H1 (cell line): ENCODE measurements around the gene SLC44A1. TPM values are rescaled to one million over a fixed set of nuclear protein-coding genes. Genes with fewer than 3 reads are reported as not detected.

Experiments
- CTCF ChIA-PET: fragments of 300-600 bp; sonication (Branson Sonifier 250); formaldehyde crosslinking; loops from one replicate; lab custom pipeline; 2021; ENCODE audit not compliant: partially characterized antibody; lab: Charles Lee
- POLR2A ChIA-PET: fragments of 300-600 bp; sonication (Branson Sonifier 250); formaldehyde crosslinking; loops from one replicate; lab custom pipeline; 2021; ENCODE audit warnings: inconsistent platforms; ENCODE audit not compliant: partially characterized antibody; lab: Charles Lee
- DNase-seq, 2 experiments: peaks; one replicate each; pipeline versions ENCODE4 v3.0.0 to v3.0.0-alpha.2; 2010 to 2022; ENCODE audit warnings: low spot score in 2 of 2, low read depth in 1 of 2, mixed read lengths in 1 of 2
- FAIRE-seq: peaks from 2 replicates; lab custom pipeline; 2011; peaks lifted over from hg19 to GRCh38; lab: Jason Lieb, UNC
- H2AFZ ChIP-seq: 2 replicates; pipeline ENCODE4 v1.8.1; 2012; ENCODE audit warnings: low read length, inconsistent platforms
- H2AK5ac ChIP-seq: 2 replicates; pipeline ENCODE4 v1.6.1; 2013; ENCODE audit warnings: low read depth, low read length
- H2BK120ac ChIP-seq: replicated peaks from 2 replicates; pipeline ENCODE3; 2013; ENCODE audit warnings: low read depth, low read length, inconsistent platforms
- H2BK12ac ChIP-seq: 2 replicates; pipeline ENCODE4 v1.6.1; 2013; ENCODE audit warnings: low read depth, low read length
- H2BK15ac ChIP-seq: 2 replicates; pipeline ENCODE4 v1.6.1; 2013; ENCODE audit warnings: low read length
- H2BK20ac ChIP-seq: 2 replicates; pipeline ENCODE4 v1.6.1; 2013; ENCODE audit warnings: low read length
- H2BK5ac ChIP-seq: 2 replicates; pipeline ENCODE4 v1.6.1; 2013; ENCODE audit warnings: low read depth, low read length
- H3K14ac ChIP-seq: 2 replicates; pipeline ENCODE4 v1.6.1; 2013; ENCODE audit warnings: inconsistent platforms; ENCODE audit not compliant: insufficient read length
- H3K18ac ChIP-seq: 2 replicates; pipeline ENCODE4 v1.6.1; 2013; ENCODE audit warnings: low read length; ENCODE audit errors: extremely low read depth
- H3K23ac ChIP-seq: 2 replicates; pipeline ENCODE4 v1.6.1; 2013; ENCODE audit warnings: inconsistent platforms; ENCODE audit not compliant: insufficient read length
- H3K23me2 ChIP-seq: 2 replicates; pipeline ENCODE4 v1.6.1; 2013; ENCODE audit warnings: low read depth, low read length
- H3K27ac ChIP-seq: 2 replicates; pipeline ENCODE4 v1.6.1; 2011; ENCODE audit warnings: low read depth, low read length, inconsistent platforms
- H3K27me3 ChIP-seq, 4 experiments: replicated peaks in 1 of 4; 1 replicate in 1 of 4; 2 replicates in 3 of 4; pipeline versions ENCODE4 v1.6.1 to v1.8.1; 2011 to 2013; ENCODE audit warnings: low read length in 3 of 4, mild to moderate bottlenecking in 3 of 4, inconsistent platforms in 2 of 4, mixed read lengths in 2 of 4, moderate library complexity in 1 of 4; ENCODE audit not compliant: control insufficient read depth in 3 of 4, insufficient read depth in 3 of 4; ENCODE audit errors: extremely low read depth in 1 of 4
- H3K36me3 ChIP-seq, 4 experiments: 2 replicates each; pipeline versions ENCODE4 v1.6.1 to v1.8.1; 2011 to 2013; ENCODE audit warnings: mild to moderate bottlenecking in 4 of 4, low read length in 3 of 4, moderate library complexity in 2 of 4, control low read depth in 1 of 4, inconsistent platforms in 1 of 4; ENCODE audit not compliant: insufficient read depth in 4 of 4, control insufficient read depth in 2 of 4
- H3K4ac ChIP-seq: replicated peaks from 2 replicates; pipeline ENCODE3; 2013; ENCODE audit warnings: low read length, low read depth, mixed read lengths, inconsistent platforms; ENCODE audit not compliant: insufficient read length
- H3K4me1 ChIP-seq, 4 experiments: replicated peaks in 1 of 4; 1 replicate in 1 of 4; 2 replicates in 3 of 4; pipeline versions ENCODE4 v1.6.1 to v1.8.1; 2011 to 2013; ENCODE audit warnings: low read length in 3 of 4, inconsistent platforms in 2 of 4, mixed read lengths in 1 of 4; ENCODE audit not compliant: insufficient read depth in 4 of 4, control insufficient read depth in 3 of 4
- H3K4me2 ChIP-seq, 2 experiments: 2 replicates each; pipeline versions ENCODE4 v1.6.1 to v1.8.1; 2011 to 2013; ENCODE audit warnings: low read depth in 2 of 2, low read length in 2 of 2, control low read depth in 1 of 2, inconsistent platforms in 1 of 2, mild to moderate bottlenecking in 1 of 2; ENCODE audit not compliant: insufficient read depth in 1 of 2
- H3K4me3 ChIP-seq, 4 experiments: fragments of 200-600, 300-600 bp in 1 of 4; sonication (generic), shearing (Covaris generic), sonication (Bioruptor Twin) in 1 of 4; 2 replicates each; pipeline versions ENCODE4 v1.5.1 to v1.8.1; 2011 to 2016; ENCODE audit warnings: low read length in 4 of 4, low read depth in 3 of 4, control low read depth in 2 of 4, inconsistent platforms in 2 of 4, mild to moderate bottlenecking in 2 of 4, mixed read lengths in 1 of 4, moderate library complexity in 1 of 4; ENCODE audit not compliant: insufficient read depth in 2 of 4; ENCODE audit errors: extremely low read depth in 1 of 4
- H3K56ac ChIP-seq: replicated peaks from 2 replicates; pipeline ENCODE3; 2013; ENCODE audit warnings: low read depth, mild to moderate bottlenecking, mixed read lengths, low read length, inconsistent platforms; ENCODE audit not compliant: insufficient read length
- H3K79me1 ChIP-seq: 2 replicates; pipeline ENCODE4 v1.6.1; 2013; ENCODE audit warnings: low read depth, low read length, control low read depth
- H3K79me2 ChIP-seq, 2 experiments: 2 replicates each; pipeline versions ENCODE4 v1.6.1 to v1.8.1; 2012 to 2013; ENCODE audit warnings: low read length in 2 of 2, mild to moderate bottlenecking in 2 of 2, inconsistent platforms in 1 of 2; ENCODE audit not compliant: insufficient read depth in 2 of 2, control insufficient read depth in 1 of 2
- H3K9ac ChIP-seq, 4 experiments: replicated peaks in 1 of 4; 1 replicate in 1 of 4; 2 replicates in 3 of 4; pipeline versions ENCODE4 v1.6.1 to v1.8.1; 2011 to 2013; ENCODE audit warnings: low read depth in 3 of 4, low read length in 3 of 4, control low read depth in 2 of 4, mild to moderate bottlenecking in 2 of 4, moderate library complexity in 2 of 4, inconsistent platforms in 1 of 4; ENCODE audit errors: extremely low read depth in 1 of 4
- H3K9me3 ChIP-seq, 2 experiments: 2 replicates each; pipeline versions ENCODE4 v1.6.1 to v1.8.1; 2012 to 2013; ENCODE audit warnings: mild to moderate bottlenecking in 2 of 2, moderate library complexity in 2 of 2, control low read depth in 1 of 2, inconsistent platforms in 1 of 2, low read depth in 1 of 2, low read length in 1 of 2, mixed read lengths in 1 of 2; ENCODE audit not compliant: insufficient read depth in 2 of 2
- H4K20me1 ChIP-seq, 2 experiments: replicated peaks in 1 of 2; 2 replicates each; pipeline versions ENCODE3 to v1.8.1; 2011 to 2013; ENCODE audit warnings: inconsistent platforms in 2 of 2, low read length in 2 of 2, mild to moderate bottlenecking in 1 of 2; ENCODE audit not compliant: insufficient read depth in 2 of 2, control insufficient read depth in 1 of 2
- H4K5ac ChIP-seq: 2 replicates; pipeline ENCODE4 v1.6.1; 2013; ENCODE audit warnings: low read length, low read depth, mixed read lengths, inconsistent platforms; ENCODE audit not compliant: insufficient read length
- H4K8ac ChIP-seq: 2 replicates; pipeline ENCODE4 v1.8.0; 2013; ENCODE audit warnings: mild to moderate bottlenecking, moderate library complexity, low read length, inconsistent platforms; ENCODE audit not compliant: insufficient read depth; ENCODE audit errors: extremely low read depth
- H4K91ac ChIP-seq: replicated peaks from 2 replicates; pipeline ENCODE3; 2013; ENCODE audit warnings: low read length, mixed read lengths, inconsistent platforms; ENCODE audit not compliant: insufficient read length
- ASH2L ChIP-seq: fragments of 200-600, 300-600 bp; sonication (generic); IDR thresholded peaks from one replicate; pipeline ENCODE4 v1.7.1; 2017; ENCODE audit warnings: low read length
- CEBPB ChIP-seq: IDR thresholded peaks from 2 replicates; pipeline ENCODE4 v1.6.1; 2012; ENCODE audit warnings: low read depth, low read length
- CHD1 ChIP-seq: IDR thresholded peaks from 2 replicates; pipeline ENCODE4 v1.6.1; 2012; ENCODE audit warnings: low read depth, low read length, improper control_type of control experiment
- E2F6 ChIP-seq: IDR thresholded peaks from 2 replicates; pipeline ENCODE4 v1.6.1; 2012; ENCODE audit warnings: inconsistent platforms
- FOSL1 ChIP-seq: IDR thresholded peaks from 2 replicates; pipeline ENCODE4 v1.6.1; 2011; ENCODE audit warnings: mild to moderate bottlenecking, low read depth, low read length, moderate library complexity; ENCODE audit not compliant: insufficient read depth
- KDM1A ChIP-seq: fragments of 200-600, 300-600 bp; sonication (generic); IDR thresholded peaks from 2 replicates; pipeline ENCODE4 v1.7.1; 2016; ENCODE audit warnings: mild to moderate bottlenecking, low read length, borderline replicate concordance
- MAFK ChIP-seq: IDR thresholded peaks from 2 replicates; pipeline ENCODE4 v1.6.1; 2012; ENCODE audit warnings: low read depth, mild to moderate bottlenecking, improper control_type of control experiment, low read length
- MAX ChIP-seq: IDR thresholded peaks from 2 replicates; pipeline ENCODE4 v1.6.1; 2012; ENCODE audit warnings: inconsistent platforms
- NANOG ChIP-seq: IDR thresholded peaks from 2 replicates; pipeline ENCODE4 v1.6.1; 2011; ENCODE audit warnings: low read length, low read depth, mild to moderate bottlenecking, inconsistent platforms; ENCODE audit not compliant: insufficient read depth, poor library complexity, severe bottlenecking
- SIN3A ChIP-seq, 2 experiments: IDR thresholded peaks in 1 of 2; conservative IDR thresholded peaks in 1 of 2; 2 replicates each; pipeline ENCODE4 v1.6.1; 2011 to 2012; ENCODE audit warnings: low read length in 2 of 2, improper control_type of control experiment in 1 of 2, low read depth in 1 of 2, mild to moderate bottlenecking in 1 of 2
- SIX5 ChIP-seq: IDR thresholded peaks from 2 replicates; pipeline ENCODE4 v1.6.1; 2011; ENCODE audit warnings: mild to moderate bottlenecking, low read depth, low read length
- SP4 ChIP-seq: IDR thresholded peaks from 2 replicates; pipeline ENCODE4 v1.6.1; 2012; ENCODE audit warnings: low read length, inconsistent platforms
- TBP ChIP-seq: IDR thresholded peaks from 2 replicates; pipeline ENCODE4 v1.6.1; 2011; ENCODE audit warnings: low read depth, low read length, improper control_type of control experiment
- USF2 ChIP-seq: IDR thresholded peaks from 2 replicates; pipeline ENCODE4 v1.6.1; 2011; ENCODE audit warnings: low read length, improper control_type of control experiment
- polyA plus RNA-seq, 7 experiments: library from polyadenylated mRNA; depleted of rRNA in 3 of 7; stranded (reverse) in 5 of 7; unstranded in 2 of 7; fragments of >200 nt in 5 of 7; fragments of 200-250 nt in 2 of 7; gene quantifications; 1 replicate in 5 of 7; 2 replicates in 1 of 7; 4 replicates in 1 of 7; pipeline versions ENCODE4 v1.2.1 to v1.2.3, GENCODE V29; 2011 to 2013; ENCODE audit warnings: missing spikeins in 2 of 7, mixed read lengths in 2 of 7
- total RNA-seq: library from RNA; stranded (reverse); fragmentation: NEBNext Ultra II Directional; extraction: Animal tissue kit (Norgen Biotek cat#: 25700); gene quantifications from 2 replicates; pipeline ENCODE4 v1.2.1, GENCODE V29; 2021

Gene SLC44A1
- total and polyA plus RNA-seq, 2 of the 8 experiments (the other 6 are each of a cell fraction or from before 2014, with no cell fraction given): 30.5 to 71.2 TPM

GRCh38 chr9:105485131-105485530 lies 240.7 kb downstream of the SLC44A1 start:
- Histone ChIP-seq H3K56ac (no peak overlapping the region), H2AFZ (no peak overlapping the region), H4K91ac (no peak overlapping the region), H3K79me2 (no peaks in the 10 kb centered on the region), H3K4me2 (no peak overlapping the region), H4K8ac (no peak overlapping the region), H3K14ac (no peak overlapping the region), H2BK5ac (no peak overlapping the region), H2BK120ac (no peak overlapping the region), H3K23me2 (no peaks in the 10 kb centered on the region), H2BK15ac (no peak overlapping the region), H3K27ac (no peak overlapping the region), H4K5ac (no peak overlapping the region), H2AK5ac (no peak overlapping the region), H3K9ac (no peak overlapping the region), H3K4me3 (no peak overlapping the region), H3K18ac (no peak overlapping the region), H3K23ac (no peak overlapping the region), H2BK12ac (no peak overlapping the region), H3K79me1 (no peaks in the 10 kb centered on the region), H3K27me3 (no peaks in the 10 kb centered on the region), H3K4ac (no peak overlapping the region), H3K4me1 (no peaks in the 10 kb centered on the region), H2BK20ac (no peak overlapping the region), H4K20me1 (no peaks in the 10 kb centered on the region), H3K36me3 (peaks cover 0 to 3% (median 0%) of the 10 kb centered on the region in 4 experiments; a peak in 2 of 8 replicates), H3K9me3 (no peaks in the 10 kb centered on the region)
- ChIA-PET CTCF (interaction anchor here (0.7 kb wide), 1 partner anchor 14 kb away, joined by 4 read pairs; no protein-coding TSS in a partner anchor), POLR2A (no interaction called here)
- DNase-seq (no peak), FAIRE-seq (no peak)
- TF ChIP-seq SP4 (no peak), CHD1 (no peak), ASH2L (no peak), TBP (no peak), MAFK (no peak), USF2 (no peak), E2F6 (no peak), MAX (no peak), FOSL1 (no peak), KDM1A (no peak), CEBPB (no peak), SIN3A (conservative IDR thresholded peaks at IDR 0.05 in 1 of 2, IDR thresholded peaks at IDR 0.05 in 1 of 2; ENCODE audit: low read depth in 1 of 2, low read length in 2 of 2) (no peak), SIX5 (no peak), NANOG (no peak)
